H9 (cell line): Measurements from ENCODE around the gene PCCA. TPM values are rescaled to one million over a fixed set of nuclear protein-coding genes. Genes with fewer than 3 reads are reported as not detected.

Experiments used
- DNase-seq: peaks from one replicate; pipeline ENCODE4 v3.0.0-alpha.2; 2017
- H2AFZ ChIP-seq: one replicate; pipeline ENCODE4 v1.6.1; 2013; ENCODE audit warnings: mild to moderate bottlenecking, low read length, control low read depth, moderate library complexity
- H2AK5ac ChIP-seq: 2 replicates; pipeline ENCODE4 v1.6.1; 2013; ENCODE audit warnings: low read length, control low read depth, mixed read lengths; ENCODE audit not compliant: insufficient read length
- H2BK120ac ChIP-seq: one replicate; pipeline ENCODE4 v1.6.1; 2013; ENCODE audit warnings: low read depth, mild to moderate bottlenecking, low read length, control low read depth, inconsistent platforms; ENCODE audit not compliant: poor library complexity, severe bottlenecking
- H2BK12ac ChIP-seq: 2 replicates; pipeline ENCODE4 v1.6.1; 2013; ENCODE audit warnings: low read length, control low read depth, mixed read lengths, low read depth; ENCODE audit not compliant: insufficient read length
- H2BK15ac ChIP-seq: 2 replicates; pipeline ENCODE4 v1.6.1; 2013; ENCODE audit warnings: low read depth, low read length, control low read depth
- H2BK20ac ChIP-seq: one replicate; pipeline ENCODE4 v1.6.1; 2013; ENCODE audit warnings: low read depth, mild to moderate bottlenecking, low read length, control low read depth, inconsistent platforms; ENCODE audit not compliant: poor library complexity, severe bottlenecking
- H2BK5ac ChIP-seq: 2 replicates; pipeline ENCODE4 v1.6.1; 2013; ENCODE audit warnings: low read length, control low read depth, mixed read lengths; ENCODE audit not compliant: insufficient read length
- H3K14ac ChIP-seq: 2 replicates; pipeline ENCODE4 v1.6.1; 2013; ENCODE audit warnings: low read length, control low read depth; ENCODE audit not compliant: insufficient read depth
- H3K18ac ChIP-seq: 2 replicates; pipeline ENCODE4 v1.6.1; 2013; ENCODE audit warnings: low read depth, mild to moderate bottlenecking, mixed read lengths, low read length, control low read depth; ENCODE audit not compliant: insufficient read length
- H3K23ac ChIP-seq: 2 replicates; pipeline ENCODE4 v1.6.1; 2013; ENCODE audit warnings: low read length, control low read depth, mixed read lengths, low read depth; ENCODE audit not compliant: insufficient read length
- H3K23me2 ChIP-seq: 2 replicates; pipeline ENCODE4 v1.6.1; 2013; ENCODE audit warnings: low read depth, mild to moderate bottlenecking, mixed read lengths, low read length, control low read depth; ENCODE audit not compliant: insufficient read length, poor library complexity, severe bottlenecking
- H3K27ac ChIP-seq: 2 replicates; pipeline ENCODE4 v1.5.1; 2013; ENCODE audit warnings: low read length, control low read depth, mixed read lengths, low read depth; ENCODE audit not compliant: insufficient read length
- H3K27me3 ChIP-seq: 2 replicates; pipeline ENCODE4 v1.6.1; 2013; ENCODE audit warnings: low read length, control low read depth, inconsistent platforms; ENCODE audit not compliant: insufficient read depth
- H3K4ac ChIP-seq: 2 replicates; pipeline ENCODE4 v1.6.1; 2013; ENCODE audit warnings: low read depth, mild to moderate bottlenecking, control low read depth, inconsistent platforms, low read length, moderate library complexity
- H3K4me1 ChIP-seq: 2 replicates; pipeline ENCODE4 v1.6.1; 2013; ENCODE audit warnings: low read length, control low read depth, inconsistent platforms; ENCODE audit not compliant: insufficient read depth
- H3K4me2 ChIP-seq: 2 replicates; pipeline ENCODE4 v1.6.1; 2013; ENCODE audit warnings: low read length, control low read depth, mixed read lengths; ENCODE audit not compliant: insufficient read length, insufficient read depth
- H3K56ac ChIP-seq: 2 replicates; pipeline ENCODE4 v1.6.1; 2013; ENCODE audit warnings: low read depth, mild to moderate bottlenecking, mixed read lengths, low read length, control low read depth; ENCODE audit not compliant: insufficient read length
- H3K79me1 ChIP-seq: 2 replicates; pipeline ENCODE4 v1.6.1; 2013; ENCODE audit warnings: low read depth, mild to moderate bottlenecking, moderate library complexity, low read length, control low read depth, inconsistent platforms; ENCODE audit not compliant: insufficient read depth, poor library complexity, severe bottlenecking
- H3K79me2 ChIP-seq: 2 replicates; pipeline ENCODE4 v1.6.1; 2013; ENCODE audit warnings: low read length, control low read depth, inconsistent platforms; ENCODE audit not compliant: insufficient read depth
- H3K9ac ChIP-seq: 2 replicates; pipeline ENCODE4 v1.6.1; 2013; ENCODE audit warnings: low read length, control low read depth, mixed read lengths; ENCODE audit not compliant: insufficient read length; ENCODE audit errors: extremely low read depth
- H3K9me3 ChIP-seq: one replicate; pipeline ENCODE4 v1.6.1; 2013; ENCODE audit warnings: low read depth, low read length, inconsistent platforms; ENCODE audit not compliant: control insufficient read depth
- H3T11ph ChIP-seq: one replicate; pipeline ENCODE4 v1.6.1; 2013; ENCODE audit warnings: mild to moderate bottlenecking, low read length, control low read depth, inconsistent platforms
- H4K20me1 ChIP-seq: one replicate; pipeline ENCODE4 v1.6.1; 2013; ENCODE audit not compliant: control insufficient read depth, insufficient read length, insufficient read depth
- H4K5ac ChIP-seq: 2 replicates; pipeline ENCODE4 v1.6.1; 2013; ENCODE audit warnings: low read depth, mild to moderate bottlenecking, mixed read lengths, low read length, control low read depth; ENCODE audit not compliant: insufficient read length
- H4K8ac ChIP-seq: replicated peaks from 2 replicates; pipeline ENCODE4 v1.6.1; 2013; ENCODE audit warnings: low read length, control low read depth, mixed read lengths, low read depth; ENCODE audit not compliant: insufficient read length
- H4K91ac ChIP-seq: 2 replicates; pipeline ENCODE4 v1.6.1; 2013; ENCODE audit warnings: low read depth, mild to moderate bottlenecking, moderate library complexity, mixed read lengths, low read length, control low read depth; ENCODE audit not compliant: insufficient read length
- H3K27ac Mint-ChIP-seq, 3 experiments: 2 replicates in 2 of 3; 3 replicates in 1 of 3; pipeline ENCODE4 v1.8.0; 2020 to 2021; ENCODE audit warnings: mixed read lengths in 3 of 3, mild to moderate bottlenecking in 1 of 3, moderate library complexity in 1 of 3
- H3K27me3 Mint-ChIP-seq: 2 replicates; pipeline ENCODE4 v1.8.0; 2021; ENCODE audit warnings: low read depth, mild to moderate bottlenecking, moderate library complexity, mixed read lengths
- H3K36me3 Mint-ChIP-seq, 3 experiments: 2 replicates in 2 of 3; 3 replicates in 1 of 3; pipeline ENCODE4 v1.8.0; 2020 to 2021; ENCODE audit warnings: low read depth in 3 of 3, mixed read lengths in 3 of 3; ENCODE audit not compliant: insufficient read depth in 1 of 3
- H3K4me1 Mint-ChIP-seq, 2 experiments: 2 replicates each; pipeline ENCODE4 v1.8.0; 2020; ENCODE audit warnings: mixed read lengths in 2 of 2
- H3K4me3 Mint-ChIP-seq, 2 experiments: 2 replicates in 1 of 2; 3 replicates in 1 of 2; pipeline ENCODE4 v1.8.0; 2020 to 2021; ENCODE audit warnings: mild to moderate bottlenecking in 2 of 2, mixed read lengths in 2 of 2, moderate library complexity in 1 of 2
- H3K9me3 Mint-ChIP-seq, 2 experiments: 2 replicates in 1 of 2; 3 replicates in 1 of 2; pipeline ENCODE4 v1.8.0; 2020; ENCODE audit warnings: mild to moderate bottlenecking in 2 of 2, mixed read lengths in 2 of 2, moderate library complexity in 1 of 2
- WGBS: extraction: QIAGEN DNeasy Blood & Tissue Kit; methylation state at CpG from one replicate; pipeline ENCODE4 v1.1.7; 2013; ENCODE audit warnings: missing lambda C conversion rate, low lambda C conversion rate, mixed read lengths; ENCODE audit not compliant: insufficient read length; ENCODE audit errors: extremely low coverage; 5-methylcytosine and 5-hydroxymethylcytosine counted together
- total RNA-seq: library from RNA; stranded (reverse); gene quantifications from 2 replicates; pipeline ENCODE4 v1.2.1, GENCODE V29; 2021
- TF ChIP-seq, protein P1 (sequence below): fragments of 200-600 bp; sonication (generic); conservative IDR thresholded peaks from 3 replicates; pipeline ENCODE4 v1.8.0; 2021; ENCODE audit warnings: antibody characterized with exemption, mild to moderate bottlenecking

The PCCA gene
- total RNA-seq, 1 experiment from 2014 or later: 56.5 TPM

DNA sequence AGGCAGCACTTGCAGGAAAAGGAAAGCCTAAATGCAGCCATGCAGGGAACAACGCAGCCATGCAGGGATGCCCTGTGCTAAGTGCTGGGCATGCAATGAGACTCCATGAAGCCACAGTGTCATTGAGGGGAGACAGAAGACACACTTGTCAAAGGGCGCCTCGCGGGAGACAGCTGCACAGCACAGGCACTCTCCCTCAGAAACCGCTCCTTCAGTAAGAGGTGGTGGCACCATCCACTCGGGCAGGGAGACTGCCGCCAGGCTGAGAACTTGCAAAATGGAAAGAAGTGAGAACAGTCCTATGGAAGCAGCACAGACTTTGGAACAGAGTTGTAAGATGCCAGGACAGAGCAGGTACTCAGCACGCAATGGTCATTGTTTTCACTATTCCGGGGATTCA, 448.6 kb downstream of the PCCA start:
- no peak overlapping the region for H2BK120ac ChIP-seq
- H3K18ac ChIP-seq: no peak overlapping the region
- H4K5ac ChIP-seq: no peak overlapping the region
- TF ChIP-seq, protein P1, sequence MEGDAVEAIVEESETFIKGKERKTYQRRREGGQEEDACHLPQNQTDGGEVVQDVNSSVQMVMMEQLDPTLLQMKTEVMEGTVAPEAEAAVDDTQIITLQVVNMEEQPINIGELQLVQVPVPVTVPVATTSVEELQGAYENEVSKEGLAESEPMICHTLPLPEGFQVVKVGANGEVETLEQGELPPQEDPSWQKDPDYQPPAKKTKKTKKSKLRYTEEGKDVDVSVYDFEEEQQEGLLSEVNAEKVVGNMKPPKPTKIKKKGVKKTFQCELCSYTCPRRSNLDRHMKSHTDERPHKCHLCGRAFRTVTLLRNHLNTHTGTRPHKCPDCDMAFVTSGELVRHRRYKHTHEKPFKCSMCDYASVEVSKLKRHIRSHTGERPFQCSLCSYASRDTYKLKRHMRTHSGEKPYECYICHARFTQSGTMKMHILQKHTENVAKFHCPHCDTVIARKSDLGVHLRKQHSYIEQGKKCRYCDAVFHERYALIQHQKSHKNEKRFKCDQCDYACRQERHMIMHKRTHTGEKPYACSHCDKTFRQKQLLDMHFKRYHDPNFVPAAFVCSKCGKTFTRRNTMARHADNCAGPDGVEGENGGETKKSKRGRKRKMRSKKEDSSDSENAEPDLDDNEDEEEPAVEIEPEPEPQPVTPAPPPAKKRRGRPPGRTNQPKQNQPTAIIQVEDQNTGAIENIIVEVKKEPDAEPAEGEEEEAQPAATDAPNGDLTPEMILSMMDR: no peak
- no peak overlapping the region for H3K56ac ChIP-seq
- H4K20me1 ChIP-seq: no peaks in the 10 kb centered on the region
- H3K27me3 ChIP-seq: no peaks in the 10 kb centered on the region
- no CpG with 5 or more reads among the region's 9 CpGs for WGBS
- no peak overlapping the region for H4K91ac ChIP-seq
- no peak overlapping the region for H3K14ac ChIP-seq
- no peak overlapping the region for H2AK5ac ChIP-seq
- no peaks in the 10 kb centered on the region for H3K79me2 ChIP-seq
- no peak overlapping the region for H3T11ph ChIP-seq
- DNase-seq: no peak
- no peaks in the 10 kb centered on the region; the same call in 1 of the 2 replicates for H3K4me1 ChIP-seq
- no peak overlapping the region for H3K4me3 Mint-ChIP-seq
- no peaks in the 10 kb centered on the region for H3K23me2 ChIP-seq
- no peak overlapping the region for H2AFZ ChIP-seq
- no peak overlapping the region for H4K8ac ChIP-seq
- no peaks in the 10 kb centered on the region for H3K9me3 ChIP-seq
- peaks cover 13 to 21% of the 10 kb centered on the region in 2 experiments for H3K4me1 Mint-ChIP-seq
- H2BK5ac ChIP-seq: no peak overlapping the region
- no peak overlapping the region for H2BK20ac ChIP-seq
- no peak overlapping the region for H2BK15ac ChIP-seq
- no peak overlapping the region for H3K23ac ChIP-seq
- H3K4me2 ChIP-seq: no peak overlapping the region
- no peaks in the 10 kb centered on the region for H3K79me1 ChIP-seq
- H3K27ac Mint-ChIP-seq: no peak overlapping the region; a peak in 2 of 7 replicates
- H3K27ac ChIP-seq: no peak overlapping the region
- H3K9ac ChIP-seq: no peak overlapping the region
- H3K9me3 Mint-ChIP-seq: no peaks in the 10 kb centered on the region
- peaks cover 0 to 7% (median 0%) of the 10 kb centered on the region in 3 experiments; a peak in 1 of 7 replicates for H3K36me3 Mint-ChIP-seq
- peaks cover 1% of the 10 kb centered on the region; the same call in 1 of the 2 replicates for H3K27me3 Mint-ChIP-seq
- H3K4ac ChIP-seq: no peak overlapping the region
- H2BK12ac ChIP-seq: no peak overlapping the region
